Activated T-cell treated with anti-CD3 and anti-CD28 coated beads, Interleukin-2, amount 50 U/mL, for 48 hours (primary cell): ENCODE data around the gene ALOX12B.
A peak's percentile ranks its signal among the peaks of the same experiment; 100 is the strongest.
"Not testable (repeated sequence)": the region's sequence is repeated elsewhere in the genome, so short reads cannot be mapped to it uniquely, and the experiment has no call there.

Experiments used
- DNase-seq, 2 experiments: peaks; one replicate each; pipeline ENCODE4 v3.0.0-alpha.2; 2020

Gene ALOX12B

GRCh38 chr17:8041979-8042378, 45.5 kb downstream of the ALOX12B start:
- DNase-seq: no peak

GRCh38 chr17:8041249-8041928, 46.1 kb downstream of the ALOX12B start:
- peak; percentile 44 to 55 for DNase-seq

DNA sequence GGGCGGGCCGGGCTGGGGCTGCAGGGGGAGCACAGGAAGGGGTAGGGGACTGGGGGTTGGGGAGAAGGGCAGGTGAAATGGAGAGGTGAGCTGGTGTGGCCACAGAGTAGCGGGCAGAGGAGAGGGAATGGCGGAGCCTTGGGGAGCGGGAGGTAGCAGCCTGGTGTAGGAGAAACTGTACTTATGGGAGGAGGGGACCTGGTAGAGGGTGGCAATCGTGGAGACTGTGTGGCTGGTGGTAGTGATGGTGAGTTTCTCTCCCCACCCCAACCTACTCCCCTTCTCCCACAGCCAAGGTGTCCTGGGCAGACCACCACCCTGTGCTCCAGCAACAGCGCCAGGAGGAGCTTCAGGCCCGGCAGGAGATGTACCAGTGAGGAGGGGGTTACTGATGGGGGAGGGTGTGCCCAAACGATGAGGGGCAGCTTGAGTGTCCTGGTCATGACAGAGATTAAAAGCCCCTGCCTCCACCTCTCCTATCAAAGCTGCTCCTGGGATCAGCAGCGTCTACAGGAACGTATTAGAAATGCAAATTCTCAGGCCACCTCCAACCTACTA, 47.8 kb downstream of the ALOX12B start:
- no peak for DNase-seq

DNA sequence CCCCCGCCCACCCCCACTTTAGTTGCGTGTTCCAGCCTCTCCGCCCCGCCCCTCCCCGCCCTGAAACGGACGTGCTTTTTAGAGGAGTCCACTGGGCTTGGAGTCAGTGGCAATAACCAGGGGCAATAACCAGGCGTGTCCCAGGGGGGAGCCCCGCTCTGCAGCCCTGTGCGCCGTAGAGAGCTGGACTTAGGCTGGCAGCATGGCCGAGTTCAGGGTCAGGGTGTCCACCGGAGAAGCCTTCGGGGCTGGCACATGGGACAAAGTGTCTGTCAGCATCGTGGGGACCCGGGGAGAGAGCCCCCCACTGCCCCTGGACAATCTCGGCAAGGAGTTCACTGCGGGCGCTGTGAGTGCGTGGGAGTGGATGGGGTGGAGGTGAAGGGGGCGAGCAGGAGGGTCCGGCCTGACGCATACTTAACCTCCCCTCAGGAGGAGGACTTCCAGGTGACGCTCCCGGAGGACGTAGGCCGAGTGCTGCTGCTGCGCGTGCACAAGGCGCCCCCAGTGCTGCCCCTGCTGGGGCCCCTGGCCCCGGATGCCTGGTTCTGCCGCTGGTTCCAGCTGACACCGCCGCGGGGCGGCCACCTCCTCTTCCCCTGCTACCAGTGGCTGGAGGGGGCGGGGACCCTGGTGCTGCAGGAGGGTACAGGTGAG, 48.4 kb downstream of the ALOX12B start, which contains the start of gene ALOX15B:
TSS of gene ALOX15B (plus strand) at position 106 of the 657 bp plus-strand sequence. CDS start at position 203, 97 bp downstream.
- no peak for DNase-seq

DNA sequence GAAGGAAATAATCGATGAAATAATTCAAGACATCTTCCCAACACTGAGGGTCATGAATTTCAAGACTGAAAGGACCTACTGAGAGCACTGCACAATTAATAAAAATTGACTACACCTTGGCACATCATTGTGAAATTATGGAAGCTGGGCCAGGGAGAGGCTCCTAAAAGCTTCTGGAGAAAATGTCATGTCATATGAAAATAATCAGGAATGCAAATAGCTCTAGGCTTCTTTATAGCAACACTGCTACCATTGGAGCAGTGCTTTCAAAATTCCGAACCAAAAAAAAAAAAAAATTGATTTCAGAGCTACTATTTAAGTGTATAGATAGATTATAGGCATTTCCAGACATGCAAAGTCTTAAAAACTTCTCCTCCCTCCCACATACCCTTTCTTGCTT, 55.1 kb downstream of the ALOX12B start:
- DNase-seq: no peak

DNA sequence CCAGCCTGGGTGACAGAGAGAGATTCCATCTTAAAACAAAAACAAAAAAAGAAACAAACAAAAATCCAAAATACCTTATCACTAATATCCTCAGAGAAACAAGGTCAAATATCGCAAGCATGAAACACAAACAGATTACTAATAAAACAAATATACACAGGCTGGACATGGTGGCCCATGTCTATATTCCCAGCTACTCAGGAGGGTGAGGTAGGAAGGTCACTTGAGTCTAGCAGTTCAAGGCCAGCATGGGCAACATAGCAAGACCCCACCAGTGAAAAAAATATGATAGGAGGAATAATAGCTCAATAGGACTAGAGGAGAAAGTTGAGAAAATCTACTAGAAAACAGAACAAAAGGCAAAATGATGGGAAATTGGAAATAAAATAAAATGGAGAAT, 55.6 kb downstream of the ALOX12B start:
- DNase-seq: no peak

GRCh38 chr17:8031261-8031661, 56.3 kb downstream of the ALOX12B start:
- DNase-seq: no peak

DNA sequence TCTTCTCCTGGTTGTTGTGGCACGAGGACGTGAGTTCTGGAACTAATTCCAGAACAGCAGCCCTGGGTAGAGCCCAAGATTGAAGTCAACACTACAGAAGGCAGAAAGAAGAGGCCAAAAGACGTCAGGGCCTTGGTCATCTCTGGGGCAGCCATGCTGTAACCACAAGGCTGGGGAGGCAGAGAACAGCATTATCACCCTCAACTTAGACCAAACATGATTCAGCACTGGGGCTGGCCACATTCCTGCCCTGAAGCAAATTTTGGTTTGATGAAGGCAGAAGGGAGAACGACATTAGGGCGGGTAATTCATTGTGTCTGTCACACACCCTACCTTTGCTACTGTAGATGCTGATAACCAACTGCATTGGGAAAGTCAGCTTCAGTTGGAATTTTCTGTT, 58.4 kb downstream of the ALOX12B start:
- DNase-seq: no peak

DNA sequence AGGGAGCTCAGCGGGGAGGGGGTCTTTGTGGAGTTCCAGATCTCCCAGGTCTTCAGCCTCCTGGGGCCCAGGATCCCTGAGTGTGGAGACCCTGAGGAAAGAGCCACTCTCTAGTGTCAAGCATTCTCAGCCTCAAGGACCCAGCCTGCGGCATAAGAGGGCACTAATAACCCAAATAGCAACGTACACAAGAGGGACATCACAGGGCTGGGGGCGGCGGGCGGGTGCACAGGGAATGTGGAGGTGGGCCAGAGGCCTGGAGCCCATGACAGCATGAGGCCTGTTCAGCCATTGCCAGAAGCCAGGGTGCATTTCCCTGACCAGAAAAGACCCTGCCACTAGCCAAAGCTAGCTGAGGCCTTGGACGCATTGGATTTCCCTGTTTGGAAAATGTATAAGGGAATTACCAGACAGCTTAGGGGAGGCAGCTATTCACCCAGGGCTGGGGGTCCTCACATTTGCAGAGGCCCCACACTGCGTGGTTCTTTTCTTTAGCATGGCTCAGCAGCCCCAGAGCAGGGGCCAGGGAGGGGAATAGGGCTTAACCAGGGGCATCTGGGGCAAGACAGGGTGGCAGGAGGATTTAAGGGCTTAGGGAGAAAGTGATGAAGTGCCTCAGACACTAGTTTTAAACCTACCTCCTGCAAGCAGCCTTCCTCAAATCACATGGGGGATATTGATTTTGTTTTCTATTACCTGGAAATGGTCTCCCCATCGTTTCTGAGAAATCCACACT, 62.2 kb downstream of the ALOX12B start:
- DNase-seq: no peak

- not testable (repeated sequence) for DNase-seq
Measured at GRCh38 chr17:8024161-8024560, 63.4 kb downstream of the ALOX12B start.
